ENCODE results near the gene UNKL. TPM values are rescaled to one million over a fixed set of nuclear protein-coding genes. Genes with fewer than 3 reads are reported as not detected.

Gene UNKL
- polyA plus RNA-seq, 3 donors: 15.5 to 24.9 (median 24.1) TPM

GRCh38 chr16:1433263-1433560 lies 18.7 kb upstream of the UNKL start:
- no peak for DNase-seq

DNA sequence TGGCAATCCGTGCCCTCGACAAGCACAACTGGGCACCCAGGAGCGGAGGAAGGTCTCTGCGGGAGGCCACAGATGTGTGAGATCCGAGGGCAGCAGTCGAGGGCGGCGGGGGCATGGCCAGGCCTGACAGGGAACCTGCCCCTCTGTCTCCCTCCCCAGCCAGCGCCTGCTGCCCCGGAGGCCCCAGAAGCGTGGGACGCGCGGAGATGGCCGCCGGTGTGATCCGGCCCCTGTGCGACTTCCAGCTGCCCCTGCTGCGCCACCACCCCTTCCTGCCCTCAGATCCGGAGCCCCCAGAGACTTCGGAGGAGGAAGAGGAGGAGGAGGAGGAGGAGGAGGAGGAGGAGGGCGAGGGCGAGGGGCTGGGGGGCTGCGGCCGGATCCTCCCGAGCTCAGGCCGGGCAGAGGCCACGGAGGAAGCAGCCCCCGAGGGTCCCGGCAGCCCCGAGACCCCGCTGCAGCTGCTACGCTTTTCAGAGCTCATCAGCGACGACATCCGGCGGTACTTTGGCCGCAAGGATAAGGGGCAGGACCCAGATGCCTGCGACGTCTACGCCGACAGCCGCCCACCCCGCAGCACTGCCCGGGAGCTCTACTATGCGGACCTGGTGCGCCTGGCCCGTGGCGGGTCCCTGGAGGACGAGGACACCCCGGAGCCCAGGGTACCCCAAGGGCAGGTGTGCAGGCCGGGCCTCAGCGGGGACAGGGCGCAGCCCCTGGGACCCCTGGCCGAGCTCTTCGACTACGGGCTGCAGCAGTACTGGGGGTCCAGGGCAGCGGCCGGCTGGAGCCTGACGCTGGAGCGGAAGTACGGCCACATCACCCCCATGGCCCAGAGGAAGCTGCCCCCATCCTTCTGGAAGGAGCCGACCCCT lies 18.1 kb upstream of the UNKL start:
- DNase-seq: no peak

GRCh38 chr16:1431497-1432270 lies 17.2 kb upstream of the UNKL start:
- DNase-seq: no peak

DNA sequence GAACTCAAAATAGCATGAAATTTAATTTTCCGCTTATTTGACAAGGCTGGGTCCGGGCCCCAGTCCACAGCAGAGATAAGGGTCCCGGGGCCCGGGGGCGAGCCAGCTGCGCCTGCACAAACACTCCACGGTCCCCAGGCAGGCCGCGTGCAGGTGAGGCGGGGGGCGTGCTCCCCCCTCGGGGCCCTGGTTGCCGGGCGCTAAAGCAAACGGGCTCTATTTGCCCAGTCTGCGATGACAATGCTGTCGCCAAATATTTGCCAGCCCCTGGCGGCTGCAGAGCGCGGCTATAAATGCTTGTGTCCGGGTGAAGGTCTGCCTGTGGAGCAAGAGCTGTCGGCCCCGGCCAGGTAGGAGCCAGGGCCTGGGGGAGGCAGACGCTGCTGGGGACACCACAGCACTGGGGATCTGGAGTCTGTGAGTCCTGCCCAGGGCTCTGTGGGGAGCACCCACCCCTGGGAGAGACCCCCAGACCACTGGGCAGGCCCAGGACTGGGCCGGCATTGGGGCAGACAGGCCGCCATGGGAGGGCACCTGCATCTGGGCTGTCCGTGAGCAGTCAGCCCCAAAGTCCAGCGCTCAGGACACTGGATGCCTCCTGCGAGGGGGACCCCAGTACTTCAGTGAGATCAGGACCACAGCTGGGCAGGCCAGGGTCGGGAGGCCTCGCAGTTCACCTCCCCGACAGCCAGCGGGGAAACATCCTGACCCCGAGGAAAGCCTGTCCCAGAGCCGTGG lies 16.4 kb upstream of the UNKL start, which contains the start of gene PERCC1:
TSS of gene PERCC1 (plus strand) at position 320 of the 738 bp plus-strand sequence. CDS start 1,516 bp downstream, outside the sequence.
- no peak for DNase-seq

DNA sequence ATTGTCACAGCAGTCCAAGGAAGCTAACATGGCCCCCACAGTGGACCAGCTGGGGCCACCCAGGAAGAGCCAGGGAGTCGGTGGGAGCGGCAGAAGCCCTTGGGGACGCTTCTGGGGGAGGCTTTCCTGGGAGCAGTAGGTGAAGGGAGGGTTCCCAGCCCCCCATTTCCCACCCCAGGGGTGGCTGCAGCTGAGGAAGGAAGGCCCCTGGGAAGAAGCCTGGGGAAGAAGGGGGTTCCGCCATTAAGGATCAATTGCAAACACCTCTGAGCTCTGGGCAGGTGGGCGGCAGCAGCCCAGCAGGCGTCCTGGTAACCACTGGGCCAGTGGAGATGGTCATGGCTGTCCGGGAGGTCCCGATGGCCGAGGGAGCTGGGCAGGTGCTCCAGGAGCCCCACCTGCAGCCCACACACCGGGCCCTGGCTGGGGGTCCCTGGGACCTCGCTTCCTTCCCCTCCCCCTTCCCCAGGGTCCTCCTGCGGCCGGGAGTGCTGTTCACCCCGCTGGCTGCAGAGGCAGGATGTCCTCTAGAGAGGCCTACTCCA lies 15.8 kb upstream of the UNKL start:
- DNase-seq: no peak

DNA sequence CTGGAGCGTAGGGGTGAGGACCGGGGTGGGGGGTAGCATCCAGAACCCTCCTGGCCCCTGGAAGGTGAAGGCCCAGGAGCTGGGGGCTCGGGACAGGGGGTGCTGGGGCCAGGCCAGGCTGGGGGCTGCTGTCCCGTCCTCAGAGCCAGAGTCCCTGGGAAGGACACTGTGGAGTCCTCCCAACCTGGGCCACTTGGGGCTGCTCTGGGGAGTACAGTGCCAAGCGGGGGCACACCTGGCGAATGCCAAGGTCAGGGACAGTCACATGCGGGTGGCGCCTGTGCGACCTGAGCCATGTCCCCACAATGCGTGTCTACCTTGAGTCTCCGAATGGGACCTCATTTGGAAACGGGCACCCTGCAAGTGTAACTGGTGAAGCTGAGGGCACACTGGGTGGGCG lies 15.1 kb upstream of the UNKL start:
- DNase-seq: no peak

- DNase-seq: no peak
Observed at GRCh38 chr16:1429012-1429411, 14.5 kb upstream of the UNKL start.

- DNase-seq: no peak
Observed at GRCh38 chr16:1428511-1428910, 14.0 kb upstream of the UNKL start.

DNA sequence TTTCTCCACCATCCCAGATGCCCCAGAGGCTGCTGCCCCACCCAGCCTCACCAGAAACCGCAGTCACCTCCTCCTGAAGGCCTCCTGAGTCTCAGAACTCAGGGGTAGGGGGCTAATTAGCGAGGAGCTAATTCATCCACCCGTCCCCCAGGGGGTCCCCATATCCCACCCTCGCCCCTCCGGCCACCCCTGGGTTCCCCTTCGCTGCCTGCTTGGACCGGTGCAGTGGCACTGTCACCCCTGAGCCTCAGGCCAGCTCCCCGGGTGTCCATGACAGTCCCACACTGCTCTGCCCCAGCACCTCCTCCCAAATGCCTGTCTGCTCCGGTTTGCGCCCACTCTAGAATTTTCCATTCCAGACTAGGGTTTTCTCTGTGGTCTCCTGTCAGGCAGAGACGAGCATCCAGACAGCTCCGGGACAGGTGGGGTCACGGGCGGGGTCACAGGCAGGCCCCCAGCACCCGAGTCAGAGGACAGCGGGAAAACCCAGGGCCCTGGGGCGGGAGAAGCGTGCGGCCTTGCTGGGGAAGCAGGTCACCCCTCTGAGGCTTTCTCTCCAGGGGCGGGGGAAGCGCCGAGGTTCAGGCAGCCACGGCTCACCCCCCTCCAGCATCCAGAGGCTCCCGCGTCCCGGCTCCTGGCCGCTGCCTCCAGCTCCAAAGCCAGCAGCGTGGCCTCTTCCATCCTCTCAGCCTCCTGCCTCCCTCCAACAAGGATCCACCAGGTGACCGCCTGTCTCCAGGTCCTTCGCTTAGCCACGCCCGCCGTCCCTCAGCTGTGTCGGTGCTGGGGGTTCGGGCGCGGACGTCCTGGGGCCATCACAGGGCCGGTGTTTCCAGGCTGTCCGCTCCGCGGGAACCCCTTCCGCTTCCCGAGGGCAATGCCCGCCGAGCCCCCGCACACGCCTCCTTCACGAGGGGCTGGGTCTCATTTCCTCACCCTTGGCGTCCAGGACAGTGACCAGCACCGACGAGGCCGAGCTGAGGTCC lies 13.3 kb upstream of the UNKL start:
- no peak for DNase-seq

DNA sequence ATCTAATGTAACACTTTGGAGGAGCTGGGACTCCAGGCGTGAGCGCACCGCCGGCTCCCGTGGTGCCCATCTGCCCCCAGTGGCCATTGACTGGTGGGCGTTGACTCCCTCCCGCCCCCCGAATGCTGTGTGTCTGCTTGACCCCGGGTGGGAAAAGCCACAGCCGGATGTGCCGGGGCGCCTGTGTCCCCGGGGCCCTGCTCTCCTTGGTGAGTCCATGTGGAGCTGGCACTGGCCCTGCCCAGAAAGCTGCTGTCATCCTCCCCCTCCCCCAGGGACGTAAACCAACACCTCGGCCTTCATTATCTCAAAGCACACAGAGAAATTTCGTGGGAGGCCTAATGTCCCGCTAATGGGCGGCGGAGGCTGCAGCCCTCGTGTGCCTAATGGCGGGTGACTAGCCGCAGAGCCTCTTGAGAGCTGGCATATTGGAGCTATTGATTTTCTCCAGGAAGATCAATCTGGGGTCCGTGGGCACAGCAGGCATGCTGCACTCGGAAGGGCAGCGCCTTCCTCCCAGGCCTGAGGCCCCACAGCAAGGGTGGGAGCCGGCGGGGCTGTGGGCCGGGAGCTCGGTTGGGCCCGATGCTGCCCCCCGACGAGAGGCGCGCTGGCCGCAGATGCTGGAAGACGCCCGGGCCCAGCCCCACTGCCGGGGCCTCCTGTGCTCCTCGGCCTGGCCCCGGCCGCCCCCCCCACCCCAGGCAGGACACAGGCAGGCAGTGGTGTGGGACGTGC lies 12.4 kb upstream of the UNKL start:
- peak; percentile 71 for DNase-seq

DNA sequence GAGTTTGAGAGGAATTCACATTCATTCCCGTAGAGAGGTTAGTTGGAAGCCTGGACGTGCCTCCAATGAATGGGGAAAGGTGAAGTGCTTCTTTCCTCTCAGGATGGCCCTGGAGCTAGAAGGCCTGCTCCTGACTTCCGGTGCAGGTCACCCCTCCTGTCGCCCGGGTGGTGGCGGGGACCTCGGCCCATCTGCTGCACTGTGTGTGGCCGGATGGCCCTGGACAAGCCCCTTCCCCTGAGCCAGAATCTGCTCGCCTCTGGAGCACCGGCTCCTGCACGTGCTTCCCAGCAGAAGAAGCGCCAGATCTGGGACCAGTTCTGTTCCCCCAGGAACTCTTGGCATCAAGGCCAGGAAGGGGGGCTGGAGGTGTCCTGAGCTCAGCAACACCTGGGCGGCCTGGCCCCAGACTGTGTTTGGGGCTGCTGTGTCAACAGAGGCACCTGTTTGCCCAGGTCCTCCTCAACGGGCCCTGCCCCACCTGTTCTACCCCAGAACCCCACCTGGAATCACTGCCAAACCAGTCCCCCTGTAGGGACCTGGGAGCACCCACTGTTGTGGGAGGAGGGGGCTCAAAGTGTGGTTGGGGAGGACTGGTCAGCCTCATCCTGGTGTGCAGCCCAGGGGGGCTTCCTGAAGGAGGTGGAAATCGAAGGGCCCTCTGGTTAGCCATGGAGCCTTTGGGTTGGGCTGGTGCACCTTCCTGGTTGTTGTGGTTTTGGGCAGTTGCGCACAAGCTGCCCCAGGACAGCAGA lies 11.3 kb upstream of the UNKL start:
- no peak for DNase-seq

- no peak for DNase-seq
Observed at GRCh38 chr16:1424028-1424427, 9.5 kb upstream of the UNKL start.

DNA sequence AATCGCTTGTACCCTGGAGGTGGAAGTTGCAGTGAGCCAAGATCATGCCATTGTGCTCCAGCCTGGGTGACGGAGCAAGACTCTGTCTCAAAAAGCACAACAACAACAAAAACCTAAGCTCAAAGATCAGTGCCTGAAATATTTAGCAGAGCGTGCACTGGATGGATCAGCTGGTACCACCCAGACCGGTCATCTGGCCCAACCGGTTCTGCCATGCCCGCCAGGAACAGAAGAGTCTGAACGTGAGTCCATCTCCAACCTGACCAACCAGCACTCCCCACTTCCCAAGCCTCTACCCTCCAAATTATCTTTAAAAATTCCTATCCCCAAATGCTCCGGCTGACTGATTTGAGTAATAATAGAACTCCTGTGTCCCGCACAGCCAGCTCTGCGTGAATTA lies 7.6 kb upstream of the UNKL start:
- no peak for DNase-seq

- no peak for DNase-seq
Observed at GRCh38 chr16:1420111-1420539, 5.6 kb upstream of the UNKL start.

- DNase-seq: no peak
Observed at GRCh38 chr16:1416521-1416941, 2.0 kb upstream of the UNKL start.

DNA sequence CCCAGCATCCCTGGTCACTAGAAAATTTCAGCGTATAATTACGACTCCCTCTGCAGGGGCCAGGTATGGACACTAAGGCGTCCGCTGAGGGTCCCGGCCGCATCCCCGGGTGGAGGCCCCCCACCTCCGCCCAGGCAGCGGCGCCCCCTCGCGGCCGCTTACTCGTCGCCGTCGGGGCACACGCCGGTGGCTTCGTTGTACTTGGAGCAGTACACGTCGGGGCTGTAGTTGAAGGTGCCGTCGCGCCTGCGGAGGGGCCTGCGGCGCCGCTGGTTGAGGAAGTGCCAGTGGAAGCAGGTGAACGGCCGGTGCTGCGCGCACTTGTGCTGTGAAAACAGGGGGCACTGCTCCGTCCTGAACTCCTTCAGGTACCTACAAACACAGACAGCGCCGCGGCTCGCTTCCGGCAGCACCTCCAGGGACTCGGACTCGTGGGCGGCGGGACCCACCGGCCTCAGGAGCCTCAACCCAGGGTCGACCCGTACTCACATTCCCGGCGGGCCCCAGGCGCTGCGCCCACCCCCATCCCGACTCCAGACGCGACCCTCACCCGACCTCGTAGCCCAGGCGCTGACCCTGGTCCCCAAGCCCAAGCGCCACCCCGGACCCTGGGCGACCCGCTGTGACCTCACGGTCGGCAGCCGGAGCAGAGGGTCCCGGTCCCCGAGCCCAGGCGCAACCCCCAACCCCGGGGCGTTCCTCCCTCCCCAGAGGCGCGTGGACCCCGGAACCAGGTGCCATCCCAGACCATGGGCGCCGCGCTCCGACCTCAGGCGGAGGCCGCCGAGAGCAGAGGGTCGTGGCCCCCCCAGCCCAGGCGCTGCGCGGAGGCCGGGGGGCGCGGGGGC lies 596 bp downstream of the UNKL start:
- DNase-seq: peak; percentile 67

GRCh38 chr16:1412847-1413246 lies 1.7 kb downstream of the UNKL start:
- no peak for DNase-seq

- DNase-seq: peak; percentile 89
Observed at GRCh38 chr16:1408171-1408837, 6.2 kb downstream of the UNKL start.
